Activated CD8-positive, alpha-beta T cell treated with anti-CD3 and anti-CD28 coated beads for 36 hours (primary cell): Measurements from ENCODE around the gene MAP4K4. TPM values are rescaled to one million over a fixed set of nuclear protein-coding genes. Genes with fewer than 3 reads are reported as not detected.
A peak's percentile ranks its signal among the peaks of the same experiment; 100 is the strongest.

ENCODE experiments used
- ATAC-seq: fragments of 200-7000 bp; cut with Tn5 transposase; one replicate; pipeline ENCODE4 v1.10.0; 2021; ENCODE audit warnings: mild to moderate bottlenecking, moderate library complexity
- CTCF ChIA-PET: fragments of 350-600 bp; sonication (Branson Sonifier 250); formaldehyde crosslinking; loops from one replicate; lab custom pipeline; 2021; ENCODE audit warnings: antibody characterized with exemption; lab: Charles Lee
- POLR2A ChIA-PET: fragments of 350-600 bp; sonication (Branson Sonifier 250); formaldehyde crosslinking; loops from one replicate; lab custom pipeline; 2021; ENCODE audit warnings: antibody characterized with exemption; lab: Charles Lee
- DNase-seq: peaks from one replicate; pipeline ENCODE4 v3.0.0-alpha.2; 2020
- H3K27ac Mint-ChIP-seq: one replicate; pipeline ENCODE4 v1.8.0; 2021; ENCODE audit warnings: mild to moderate bottlenecking, mixed read lengths
- H3K27me3 Mint-ChIP-seq: one replicate; pipeline ENCODE4 v1.8.0; 2021; ENCODE audit warnings: mixed read lengths
- H3K36me3 Mint-ChIP-seq: one replicate; pipeline ENCODE4 v1.8.0; 2021; ENCODE audit warnings: low read depth, mixed read lengths
- H3K4me1 Mint-ChIP-seq: one replicate; pipeline ENCODE4 v1.8.0; 2021; ENCODE audit warnings: low read depth, mixed read lengths
- H3K4me3 Mint-ChIP-seq: one replicate; pipeline ENCODE4 v1.8.0; 2021; ENCODE audit warnings: mild to moderate bottlenecking, moderate library complexity, mixed read lengths
- H3K9me3 Mint-ChIP-seq: one replicate; pipeline ENCODE4 v1.8.0; 2021; ENCODE audit warnings: mixed read lengths
- CTCF ChIP-seq: fragments of 200-600 bp; IDR thresholded peaks from one replicate; pipeline ENCODE4 v1.8.0; 2022; ENCODE audit warnings: antibody characterized with exemption, mild to moderate bottlenecking
- intact Hi-C: fragments of 100-400 bp; cut with micrococcal nuclease; formaldehyde crosslinking; loops from one replicate; pipeline ENCODE4 v1.10.0; 2022
- total RNA-seq, 2 experiments: library from RNA; stranded (reverse); gene quantifications; one replicate each; pipeline ENCODE4 v1.2.3, GENCODE V29; 2021

MAP4K4 gene
- total RNA-seq, 2 experiments from 2014 or later: 26.3 to 27.3 TPM

GRCh38 chr2:101823347-101823791 is 125.9 kb downstream of the MAP4K4 start:
- intact Hi-C loops: loop anchor here (10.0 kb wide), 1 partner anchor 49 kb away; no protein-coding TSS in a partner anchor
- H3K4me3 Mint-ChIP-seq: peak overlapping the region; percentile 29
- TF ChIP-seq CTCF: peak; percentile 81
- H3K27me3 Mint-ChIP-seq: no peaks in the 10 kb centered on the region
- ChIA-PET POLR2A (interaction anchor here (0.6 to 0.7 kb wide), 2 partner anchors 45 to 68 kb away, joined by 3 read pairs; no protein-coding TSS in a partner anchor), CTCF (interaction anchor here (0.8 to 3.0 kb wide), 28 partner anchors 8 to 264 kb away, joined by 3 to 20 read pairs (median 4); partner anchors contain the start of gene MAP4K4)
- DNase-seq (peak; percentile 86), ATAC-seq (peak; percentile 86)
- H3K4me1 Mint-ChIP-seq: peaks cover 76% of the 10 kb centered on the region
- H3K27ac Mint-ChIP-seq: peak overlapping the region; percentile 75
- peaks cover 12% of the 10 kb centered on the region for H3K36me3 Mint-ChIP-seq
- H3K9me3 Mint-ChIP-seq: no peaks in the 10 kb centered on the region

GRCh38 chr2:101823859-101824258 is 126.4 kb downstream of the MAP4K4 start:
- peaks cover 12% of the 10 kb centered on the region for H3K36me3 Mint-ChIP-seq
- H3K9me3 Mint-ChIP-seq: no peaks in the 10 kb centered on the region
- ATAC-seq (no peak), DNase-seq (no peak)
- TF ChIP-seq CTCF: no peak
- POLR2A ChIA-PET: interaction anchor here (0.6 kb wide), 1 partner anchor 44 kb away, joined by 3 read pairs; no protein-coding TSS in a partner anchor
- peak overlapping the region; percentile 75 for H3K27ac Mint-ChIP-seq
- peaks cover 76% of the 10 kb centered on the region for H3K4me1 Mint-ChIP-seq
- CTCF ChIA-PET: interaction anchor here (0.9 to 3.0 kb wide), 22 partner anchors 10 to 405 kb away, joined by 3 to 12 read pairs (median 4); partner anchors contain the start of gene MAP4K4
- no peaks in the 10 kb centered on the region for H3K27me3 Mint-ChIP-seq
- intact Hi-C loops: loop anchor here (10.0 kb wide), 1 partner anchor 49 kb away; no protein-coding TSS in a partner anchor
- peak overlapping the region; percentile 29 for H3K4me3 Mint-ChIP-seq

- H3K27ac Mint-ChIP-seq: no peak overlapping the region
- no peaks in the 10 kb centered on the region for H3K9me3 Mint-ChIP-seq
- H3K4me1 Mint-ChIP-seq: peaks cover 78% of the 10 kb centered on the region
- H3K4me3 Mint-ChIP-seq: no peak overlapping the region
- intact Hi-C loops: loop anchor here (5.0 to 10.0 kb wide), 4 partner anchors 52 to 484 kb away; no protein-coding TSS in a partner anchor
- DNase-seq: peak; percentile 17
- ChIA-PET CTCF (interaction anchor here (1.0 to 6.3 kb wide), 6 partner anchors 9 to 485 kb away, joined by 3 to 52 read pairs (median 4); no protein-coding TSS in a partner anchor), POLR2A (no interaction called here)
- ATAC-seq: no peak
- H3K27me3 Mint-ChIP-seq: no peaks in the 10 kb centered on the region
- peaks cover 28% of the 10 kb centered on the region for H3K36me3 Mint-ChIP-seq
- no peak for TF ChIP-seq CTCF
Observed at GRCh38 chr2:101826716-101827115, 129.2 kb downstream of the MAP4K4 start.

- Mint-ChIP-seq H3K36me3 (peaks cover 28% of the 10 kb centered on the region), H3K27ac (peak overlapping the region; percentile 27), H3K27me3 (no peaks in the 10 kb centered on the region), H3K4me3 (no peak overlapping the region), H3K4me1 (peaks cover 78% of the 10 kb centered on the region), H3K9me3 (no peaks in the 10 kb centered on the region)
- POLR2A ChIA-PET: no interaction called here
- intact Hi-C loops: loop anchor here (5.0 to 10.0 kb wide), 4 partner anchors 52 to 485 kb away; no protein-coding TSS in a partner anchor
- DNase-seq (no peak), ATAC-seq (no peak)
- CTCF ChIA-PET: interaction anchor here (1.0 to 9.8 kb wide), 7 partner anchors 10 to 485 kb away, joined by 3 to 94 read pairs (median 4); no protein-coding TSS in a partner anchor
- TF ChIP-seq CTCF: no peak
Observed at GRCh38 chr2:101827246-101827645, 129.7 kb downstream of the MAP4K4 start.

- H3K27ac Mint-ChIP-seq: peak overlapping the region; percentile 26
- intact Hi-C loops: loop anchor here (5.0 to 10.0 kb wide), 4 partner anchors 53 to 486 kb away; no protein-coding TSS in a partner anchor
- ATAC-seq: peak; percentile 43
- no peaks in the 10 kb centered on the region for H3K27me3 Mint-ChIP-seq
- peaks cover 28% of the 10 kb centered on the region for H3K36me3 Mint-ChIP-seq
- CTCF ChIA-PET: interaction anchor here (0.8 to 9.8 kb wide), 14 partner anchors 11 to 486 kb away, joined by 3 to 94 read pairs (median 4); partner anchors contain the start of genes MAP4K4 and RFX8
- TF ChIP-seq CTCF: no peak
- peaks cover 70% of the 10 kb centered on the region for H3K4me1 Mint-ChIP-seq
- POLR2A ChIA-PET: interaction anchor here (0.7 to 1.2 kb wide), 3 partner anchors 22 to 118 kb away, joined by 3 read pairs; no protein-coding TSS in a partner anchor
- no peak overlapping the region for H3K4me3 Mint-ChIP-seq
- H3K9me3 Mint-ChIP-seq: no peaks in the 10 kb centered on the region
- DNase-seq: peak; percentile 22
Observed at GRCh38 chr2:101828257-101828656, 130.8 kb downstream of the MAP4K4 start.
